A549 treated with dexamethasone at 1 μM for 4 hours (cell line): ENCODE results near the gene RBP5. TPM values are rescaled to one million over a fixed set of nuclear protein-coding genes. Genes with fewer than 3 reads are reported as not detected.

Experiments
- total RNA-seq: library from RNA; stranded (reverse); fragments of 200-300 nt; extraction: Qiagen RNA extraction; gene quantifications from 5 replicates; pipeline ENCODE4 v1.2.3, GENCODE V29; 2022

RBP5 gene
- total RNA-seq = 0.08 to 0.14 TPM in 2 of 5 replicates, not detected in the others

GRCh38 chr12:7128681-7129286 lies at the start of gene RBP5:
Gene RBP5 (minus strand): TSS chr12:7128889. CDS start chr12:7128775, 114 bp downstream.

GRCh38 chr12:7129872-7130691 lies 1.4 kb upstream of the RBP5 start, which contains the start of gene CLSTN3:
Gene CLSTN3 (plus strand): TSS chr12:7130371. CDS start chr12:7130649, 278 bp downstream.

GRCh38 chr12:7108796-7109571 lies 19.7 kb downstream of the RBP5 start, which contains the start of gene C1RL:
Gene C1RL (minus strand): TSS chr12:7109214. CDS start chr12:7109180, 34 bp downstream.

GRCh38 chr12:7092229-7092985 lies 36.3 kb downstream of the RBP5 start, which contains the start of gene C1R:
Gene C1R (minus strand): TSS chr12:7092445. CDS start chr12:7092388, 57 bp downstream.

Other genes starting within 250 kb of the RBP5 start
- gene LRRC23, start 224.1 kb downstream of the RBP5 start, total RNA-seq = 16.4 to 19.6 TPM (median 17.6 TPM) in 5 replicates
- 28.2 to 31.8 TPM (median 30.8 TPM) in 5 replicates for gene ENO2, start 214.3 kb downstream of the RBP5 start, total RNA-seq
- gene ATN1, start 200.9 kb downstream of the RBP5 start, total RNA-seq = 38.8 to 85.5 TPM (median 83.0 TPM) in 5 replicates
- gene RNU7-1, start 185.1 kb downstream of the RBP5 start, total RNA-seq = not detected in 5 replicates
- 252 to 292 TPM (median 272 TPM) in 5 replicates for gene C12orf57, start 184.9 kb downstream of the RBP5 start, total RNA-seq
- 6.6 to 14.6 TPM (median 11.5 TPM) in 5 replicates for gene PTPN6, start 177.5 kb downstream of the RBP5 start, total RNA-seq
- 294 to 330 TPM (median 316 TPM) in 5 replicates for gene PHB2, start 158.2 kb downstream of the RBP5 start, total RNA-seq
- 54.7 to 69.8 TPM (median 56.2 TPM) in 5 replicates for gene EMG1, start 158.0 kb downstream of the RBP5 start, total RNA-seq
- gene LPCAT3, start 110.4 kb downstream of the RBP5 start, total RNA-seq = 27.2 to 32.0 TPM (median 29.9 TPM) in 5 replicates
- 41.7 to 58.5 TPM (median 47.4 TPM) in 5 replicates for gene C1S, start 68.2 kb downstream of the RBP5 start, total RNA-seq
- gene C1R, start 36.4 kb downstream of the RBP5 start, total RNA-seq = 29.1 to 42.2 TPM (median 30.1 TPM) in 5 replicates
- 11.7 to 15.7 TPM (median 13.7 TPM) in 5 replicates for gene C1RL, start 19.7 kb downstream of the RBP5 start, total RNA-seq
- 8.5 to 16.6 TPM (median 14.8 TPM) in 5 replicates for gene CLSTN3, start 1.5 kb upstream of the RBP5 start, total RNA-seq
- 23.8 to 29.3 TPM (median 28.5 TPM) in 5 replicates for gene PEX5, start 60.8 kb upstream of the RBP5 start, total RNA-seq
- gene ACSM4, start 175.2 kb upstream of the RBP5 start, total RNA-seq = not detected in 5 replicates